SK-N-SH treated with all-trans-retinoic acid at 6 μM for 48 hours (cell line): ENCODE data around the gene ZNF773.

Experiments used
- PPARA ChIP-seq: fragments of 250-450 bp; sonication (Bioruptor Pico); IDR thresholded peaks from 2 replicates; pipeline ENCODE4 v1.5.0; 2020; ENCODE audit warnings: mild to moderate bottlenecking, borderline replicate concordance
- TOX ChIP-seq: fragments of 250-450 bp; sonication (Bioruptor Pico); IDR thresholded peaks from 2 replicates; pipeline ENCODE4 v1.8.0; 2021; ENCODE audit warnings: mild to moderate bottlenecking, moderate library complexity, borderline replicate concordance
- ZFP3 ChIP-seq: fragments of 250-450 bp; sonication (Bioruptor Pico); IDR thresholded peaks from 2 replicates; pipeline ENCODE4 v1.5.0; 2020; ENCODE audit warnings: mild to moderate bottlenecking, moderate library complexity

DNA sequence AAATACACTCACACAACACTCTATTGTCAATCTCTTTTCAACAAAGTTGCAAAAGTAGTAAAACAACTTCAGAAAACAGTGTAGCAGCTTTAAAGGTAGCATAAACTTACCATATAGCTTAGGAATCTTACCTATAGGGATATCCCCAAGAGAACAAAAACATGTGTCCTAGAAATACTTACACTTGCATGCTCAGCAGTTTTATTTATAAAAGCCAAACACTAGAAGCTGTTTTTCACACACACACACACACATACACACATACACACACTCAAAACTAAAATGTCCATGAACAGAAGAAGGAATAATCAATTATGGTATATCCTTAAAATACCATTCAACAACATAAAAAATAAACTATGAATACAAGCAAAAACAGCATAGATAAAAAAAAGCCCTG lies 11.7 kb downstream of the ZNF773 start:
- TF ChIP-seq TOX (no peak), ZFP3 (CRISPR knock-in tag) (no peak), PPARA (CRISPR knock-in tag) (no peak)
